ENCODE measurements around the gene C1QTNF3. TPM values are rescaled to one million over a fixed set of nuclear protein-coding genes. Genes with fewer than 3 reads are reported as not detected.

Gene C1QTNF3
- total and polyA plus RNA-seq, 2 donors (not counting 3 experiments of a cell fraction or from before 2014, with no cell fraction given): 1.6 TPM

DNA sequence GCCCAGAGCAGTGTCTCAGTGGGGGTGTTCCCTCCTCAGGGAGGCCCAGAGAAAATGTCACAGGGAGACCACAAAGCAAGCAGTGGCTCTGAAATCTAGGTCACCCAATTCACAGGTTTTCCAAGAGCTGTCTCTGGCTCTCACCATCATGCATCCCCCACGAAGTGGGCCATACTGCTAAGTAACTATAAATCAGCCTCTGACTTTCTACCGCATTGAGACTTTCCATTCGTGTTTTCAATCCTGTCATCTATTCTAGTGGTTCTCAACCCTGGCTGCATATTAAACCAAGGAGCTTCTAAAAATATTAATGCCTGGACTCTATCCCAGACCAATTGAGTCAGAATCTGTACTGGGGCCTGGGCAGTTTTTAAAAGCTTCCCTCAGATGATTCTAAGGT lies 2.0 kb upstream of the C1QTNF3 start:
- no TSS peak for BruUV-seq (replicated peaks)
- ChIA-PET POLR2A (no interaction called here), CTCF (interaction anchor here (0.7 kb wide), 1 partner anchor 49 kb away, joined by 3 read pairs; no protein-coding TSS in a partner anchor)
- no peak overlapping the region for H3K4me3 ChIP-seq (replicated peaks in 1 of 3; ENCODE audit: insufficient read depth in 1 of 3, low read depth in 1 of 3, low read length in 3 of 3)
- H3K4me2 ChIP-seq (ENCODE audit: insufficient read depth, low read length): no peak overlapping the region
- no peak for TF ChIP-seq EZH2 (IDR thresholded peaks at IDR 0.05; ENCODE audit: borderline replicate concordance, low read depth, low read length, severe bottlenecking)
- no peak for TF ChIP-seq POLR2A (IDR thresholded peaks at IDR 0.05; ENCODE audit: low read depth, low read length)
- TF ChIP-seq JUN (IDR thresholded peaks at IDR 0.05; ENCODE audit: borderline replicate concordance, insufficient read depth, insufficient read length, low read depth): no peak
- TF ChIP-seq CTCF (IDR thresholded peaks at IDR 0.05; ENCODE audit: extremely low read depth in 1 of 2, insufficient read depth in 1 of 2, low read depth in 1 of 2, low read length in 2 of 2): no peak
- no peak for TF ChIP-seq GATA2 (IDR thresholded peaks at IDR 0.05; ENCODE audit: insufficient read depth, insufficient read length, low read depth, low read length)
- TF ChIP-seq POLR2AphosphoS5 (IDR thresholded peaks at IDR 0.05; ENCODE audit: insufficient read depth, low read depth, low read length): no peak
- no peak for TF ChIP-seq FOS (IDR thresholded peaks at IDR 0.05; ENCODE audit: borderline replicate concordance, insufficient read depth, low read length)
- no peak for TF ChIP-seq MYC (IDR thresholded peaks at IDR 0.05; ENCODE audit: low read depth, low read length)
- TF ChIP-seq MAX (IDR thresholded peaks at IDR 0.05; ENCODE audit: insufficient read depth, insufficient read length): no peak
- H3K27ac ChIP-seq (ENCODE audit: insufficient read depth, low read depth, low read length): no peak overlapping the region
- H3K9ac ChIP-seq (replicated peaks; ENCODE audit: extremely low read depth, insufficient read depth, low read length): no peak overlapping the region
- H3K9me3 ChIP-seq (replicated peaks; ENCODE audit: control insufficient read depth, insufficient read depth, low read length): no peaks in the 10 kb centered on the region
- DNase-seq (ENCODE audit: low read depth, low spot score) (no peak), FAIRE-seq (no peak)
- no peak overlapping the region for H2AFZ ChIP-seq (ENCODE audit: low read depth, low read length)
- no peaks in the 10 kb centered on the region for H3K9me1 ChIP-seq (replicated peaks; ENCODE audit: control insufficient read depth, extremely low read depth, insufficient read depth, low read length)
- dilution Hi-C loops (cut with MboI; ENCODE audit: extremely low pct_ligation_motif_present, low sequenced_read_pairs) (no loop called here), intact Hi-C loops (cut with micrococcal nuclease) (no loop called here)
- peaks cover 25% of the 10 kb centered on the region for H3K4me1 ChIP-seq (ENCODE audit: control insufficient read depth, extremely low read depth, insufficient read depth, low read length)
- no peaks in the 10 kb centered on the region for H3K79me2 ChIP-seq (ENCODE audit: control insufficient read depth, insufficient read depth, low read length)
- H4K20me1 ChIP-seq (replicated peaks; ENCODE audit: control insufficient read depth, extremely low read depth, insufficient read depth, low read length): no peaks in the 10 kb centered on the region
- no peaks in the 10 kb centered on the region for H3K36me3 ChIP-seq (ENCODE audit: control insufficient read depth in 2 of 2, extremely low read depth in 1 of 2, insufficient read depth in 2 of 2, low read length in 2 of 2)
- H3K27me3 ChIP-seq (ENCODE audit: control insufficient read depth in 2 of 2, insufficient read depth in 2 of 2, low read length in 2 of 2): no peaks in the 10 kb centered on the region
